Neural progenitor cell (in vitro differentiated cells): ENCODE data around the gene TOB1.

Experiments used
- CTCF ChIP-seq: fragments of 200-600 bp; sonication (generic); IDR thresholded peaks from 2 replicates; pipeline ENCODE4 v1.5.1; 2017; ENCODE audit warnings: antibody characterized with exemption, mild to moderate bottlenecking
- EZH2 ChIP-seq: fragments of 200-600 bp; sonication (generic); IDR thresholded peaks from 2 replicates; pipeline ENCODE4 v1.6.1; 2017; ENCODE audit warnings: antibody characterized with exemption, mild to moderate bottlenecking, moderate library complexity
- EZH2phosphoT487 ChIP-seq: fragments of 200-600 bp; sonication (generic); IDR thresholded peaks from 2 replicates; pipeline ENCODE4 v1.6.1; 2017; ENCODE audit warnings: antibody characterized with exemption

DNA sequence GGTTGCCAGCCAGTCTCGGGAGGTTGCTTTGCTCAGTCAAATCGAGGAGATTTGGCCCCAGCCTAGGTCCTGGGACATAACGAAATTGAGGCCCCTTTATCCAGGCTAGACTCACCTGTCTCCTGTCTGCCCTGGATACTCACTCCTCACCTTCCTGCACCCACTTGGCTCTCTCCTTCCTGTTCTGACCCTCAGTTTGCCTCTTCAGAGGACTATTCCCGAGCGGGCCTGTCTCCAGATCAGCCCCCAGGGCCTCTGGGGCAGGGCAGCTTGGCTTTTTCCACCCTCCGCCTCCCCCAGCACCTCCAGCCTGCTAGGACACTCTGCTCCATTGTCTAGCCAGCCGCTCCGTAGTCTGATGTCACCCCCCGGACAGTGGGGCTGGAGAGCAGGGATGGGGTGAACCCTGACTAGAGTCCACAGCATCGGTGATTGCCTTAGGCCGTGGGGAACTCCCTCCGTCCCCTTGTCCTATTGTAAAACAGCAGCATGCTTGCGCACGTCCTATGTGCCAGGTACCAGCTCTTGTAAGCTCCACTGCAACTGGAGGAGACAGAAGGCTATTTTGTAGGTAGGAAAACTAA is 21.9 kb downstream of the TOB1 start:
- TF ChIP-seq CTCF (no peak), EZH2 (no peak), EZH2phosphoT487 (no peak)
